HL-60 (cell line): ENCODE data around the gene TUBB4A.

ENCODE experiments used
- CTCF ChIP-seq: IDR thresholded peaks from one replicate; pipeline ENCODE4 v1.5.1; 2011; ENCODE audit warnings: low read length, control low read depth, inconsistent platforms; ENCODE audit not compliant: insufficient read depth
- GABPA ChIP-seq: IDR thresholded peaks from 2 replicates; pipeline ENCODE4 v1.6.1; 2012; ENCODE audit warnings: low read depth
- POLR2AphosphoS5 ChIP-seq: IDR thresholded peaks from 2 replicates; pipeline ENCODE4 v1.6.1; 2012; ENCODE audit warnings: low read depth
- REST ChIP-seq: IDR thresholded peaks from 2 replicates; pipeline ENCODE4 v1.6.1; 2012; ENCODE audit warnings: low read depth; ENCODE audit not compliant: insufficient replicate concordance

- no peak for TF ChIP-seq CTCF
- no peak for TF ChIP-seq GABPA
- TF ChIP-seq POLR2AphosphoS5, result no peak
- TF ChIP-seq REST, result no peak
These were observed 12.0 kb upstream of the TUBB4A start for GRCh38 chr19:6514089-6514488.
